ENCODE data around the gene STAM. TPM values are rescaled to one million over a fixed set of nuclear protein-coding genes. Genes with fewer than 3 reads are reported as not detected.

STAM gene
- total RNA-seq, 1 experiment from 2014 or later: 38.8 TPM

GRCh38 chr10:17747883-17748550, 104.1 kb downstream of the STAM start:
- POLR2A ChIA-PET (ENCODE audit: unreplicated experiment): no interaction called here
- CTCF ChIA-PET: no interaction called here
- Histone ChIP-seq H3K27ac (no peak overlapping the region), H3K4me3 (no peak overlapping the region), H3K4me1 (replicated peaks; ENCODE audit: insufficient read depth) (no peaks in the 10 kb centered on the region), H3K79me2 (ENCODE audit: low read depth) (no peaks in the 10 kb centered on the region), H3F3A (ENCODE audit: insufficient read depth, low read depth) (no peaks in the 10 kb centered on the region), H3K9me2 (ENCODE audit: insufficient read depth) (no peaks in the 10 kb centered on the region), H2AFZ (no peak overlapping the region), H3K9me3 (ENCODE audit: insufficient read depth, low read depth) (no peaks in the 10 kb centered on the region), H3K27me3 (ENCODE audit: insufficient read depth, low read depth) (no peaks in the 10 kb centered on the region), H3K4me2 (no peak overlapping the region), H3K36me3 (ENCODE audit: low read depth) (no peaks in the 10 kb centered on the region), H4K20me1 (ENCODE audit: insufficient read depth) (no peaks in the 10 kb centered on the region)
- no peak for DNase-seq
- no peak for TF ChIP-seq EZH2 (IDR thresholded peaks at IDR 0.05; ENCODE audit: low read depth)
- TF ChIP-seq CTCF (conservative IDR thresholded peaks at IDR 0.05): no peak
- intact Hi-C loops (cut with micrococcal nuclease; ENCODE audit: unreplicated experiment): no loop called here
- no TSS peak for BruUV-seq (replicated peaks)

GRCh38 chr10:17749890-17750289, 105.9 kb downstream of the STAM start:
- Histone ChIP-seq H3F3A (ENCODE audit: insufficient read depth, low read depth) (no peaks in the 10 kb centered on the region), H3K9me2 (ENCODE audit: insufficient read depth) (no peaks in the 10 kb centered on the region), H3K4me2 (no peak overlapping the region), H3K4me1 (replicated peaks; ENCODE audit: insufficient read depth) (no peaks in the 10 kb centered on the region), H3K27ac (no peak overlapping the region), H3K4me3 (no peak overlapping the region), H2AFZ (no peak overlapping the region), H3K9me3 (ENCODE audit: insufficient read depth, low read depth) (no peaks in the 10 kb centered on the region), H3K36me3 (ENCODE audit: low read depth) (no peaks in the 10 kb centered on the region), H3K27me3 (ENCODE audit: insufficient read depth, low read depth) (no peaks in the 10 kb centered on the region), H3K79me2 (ENCODE audit: low read depth) (no peaks in the 10 kb centered on the region), H4K20me1 (ENCODE audit: insufficient read depth) (no peaks in the 10 kb centered on the region)
- no TSS peak for BruUV-seq (replicated peaks)
- ChIA-PET POLR2A (ENCODE audit: unreplicated experiment) (interaction anchor here (0.7 kb wide), 1 partner anchor 132 kb away, joined by 5 read pairs; the partner anchor contains the start of gene HACD1), CTCF (no interaction called here)
- no peak for DNase-seq
- intact Hi-C loops (cut with micrococcal nuclease; ENCODE audit: unreplicated experiment): no loop called here
- no peak for TF ChIP-seq CTCF (conservative IDR thresholded peaks at IDR 0.05)
- no peak for TF ChIP-seq EZH2 (IDR thresholded peaks at IDR 0.05; ENCODE audit: low read depth)

- intact Hi-C loops (cut with micrococcal nuclease; ENCODE audit: unreplicated experiment): no loop called here
- Histone ChIP-seq H3K79me2 (ENCODE audit: low read depth) (no peaks in the 10 kb centered on the region), H4K20me1 (ENCODE audit: insufficient read depth) (no peaks in the 10 kb centered on the region), H3K4me3 (no peak within 1 kb of the TSS), H2AFZ (no peak within 1 kb of the TSS), H3K4me2 (no peak within 1 kb of the TSS), H3K27ac (no peak within 1 kb of the TSS), H3K27me3 (ENCODE audit: insufficient read depth, low read depth) (no peaks in the 10 kb centered on the region), H3K4me1 (replicated peaks; ENCODE audit: insufficient read depth) (no peaks in the 10 kb centered on the region), H3K36me3 (ENCODE audit: low read depth) (no peaks in the 10 kb centered on the region), H3K9me2 (ENCODE audit: insufficient read depth) (no peaks in the 10 kb centered on the region), H3F3A (ENCODE audit: insufficient read depth, low read depth) (no peaks in the 10 kb centered on the region), H3K9me3 (ENCODE audit: insufficient read depth, low read depth) (no peaks in the 10 kb centered on the region)
- POLR2A ChIA-PET (ENCODE audit: unreplicated experiment): no interaction called here
- no TSS peak for BruUV-seq (replicated peaks)
- TF ChIP-seq CTCF (conservative IDR thresholded peaks at IDR 0.05) (no peak), EZH2 (IDR thresholded peaks at IDR 0.05; ENCODE audit: low read depth) (no peak)
- CTCF ChIA-PET: no interaction called here
- DNase-seq: no peak
Observed at GRCh38 chr10:17751781-17752445, 108.0 kb downstream of the STAM start, which contains the start of gene TMEM236. Gene TMEM236, plus strand, starts transcription at chr10:17752201. Its CDS starts 95 bp downstream, at chr10:17752296.
